ENCODE measurements around the gene EFEMP1.

DNA sequence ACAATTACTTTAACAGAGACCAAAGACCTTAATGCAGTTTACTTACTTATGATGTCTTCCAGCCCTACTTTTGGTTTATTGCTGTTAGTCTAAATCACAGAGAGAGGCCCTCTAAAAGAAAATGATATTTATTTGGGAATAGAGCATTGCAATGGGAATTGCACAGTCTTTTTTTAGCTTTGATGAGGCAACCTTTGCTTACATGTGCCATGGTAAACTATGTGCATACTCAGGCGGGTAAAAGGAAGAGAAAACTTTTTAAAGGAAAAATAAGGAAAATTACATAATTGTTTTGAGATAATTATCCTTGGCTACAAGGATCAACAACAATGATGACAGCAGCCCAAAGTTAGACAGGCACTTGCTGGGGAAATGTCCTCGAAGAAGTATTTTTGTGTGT, 78.6 kb downstream of the EFEMP1 start:
- TF ChIP-seq CTCF (conservative IDR thresholded peaks at IDR 0.05): no peak
- TF ChIP-seq EZH2 (IDR thresholded peaks at IDR 0.05; ENCODE audit: low read depth): no peak

Measured in PC-9 (cell line).